OCI-LY7 (cell line): ENCODE data around the gene KLHL3. TPM values are rescaled to one million over a fixed set of nuclear protein-coding genes. Genes with fewer than 3 reads are reported as not detected.

Experiments used
- BruUV-seq: library from RNA; stranded (reverse); fragments of 400-500 nt; replicated peaks from 2 replicates; lab custom pipeline; 2021; lab: Mats Ljungman, UMichigan
- CTCF ChIA-PET: fragments of 300-600 bp; sonication (Branson Sonifier 250); formaldehyde crosslinking; loops from one replicate; lab custom pipeline; 2022; ENCODE audit warnings: antibody characterized with exemption; ENCODE audit not compliant: unreplicated experiment; lab: Charles Lee
- POLR2A ChIA-PET: fragments of 300-600 bp; sonication (Branson Sonifier 250); formaldehyde crosslinking; loops from one replicate; lab custom pipeline; 2022; ENCODE audit warnings: antibody characterized with exemption; lab: Charles Lee
- DNase-seq: peaks from one replicate; pipeline ENCODE4 v3.0.0-alpha.2; 2015; ENCODE audit warnings: low spot score
- H2AFZ ChIP-seq: fragments of 200-600 bp; sonication (generic), shearing (Covaris generic); 2 replicates; pipeline ENCODE4 v1.6.1; 2014; ENCODE audit warnings: mild to moderate bottlenecking, antibody characterized with exemption, low read length, moderate library complexity
- H3K27ac ChIP-seq: fragments of 200-600 bp; sonication (generic); 2 replicates; pipeline ENCODE4 v1.5.1; 2014; ENCODE audit warnings: mixed run types, low read depth, mild to moderate bottlenecking, moderate library complexity, low read length, inconsistent platforms; ENCODE audit not compliant: poor library complexity, severe bottlenecking
- H3K36me3 ChIP-seq: fragments of 200-600 bp; sonication (generic); 2 replicates; pipeline ENCODE4 v1.6.1; 2014; ENCODE audit warnings: mild to moderate bottlenecking, antibody characterized with exemption, low read length, moderate library complexity, mixed read lengths; ENCODE audit not compliant: insufficient read depth
- H3K4me1 ChIP-seq: fragments of 200-600 bp; sonication (generic); 2 replicates; pipeline ENCODE4 v1.5.1; 2014; ENCODE audit warnings: mild to moderate bottlenecking, low read length; ENCODE audit not compliant: insufficient read depth, poor library complexity, severe bottlenecking
- H3K4me2 ChIP-seq: fragments of 200-600 bp; sonication (generic); 2 replicates; pipeline ENCODE4 v1.6.1; 2014; ENCODE audit warnings: mild to moderate bottlenecking, low read length
- H3K4me3 ChIP-seq: fragments of 200-600 bp; sonication (generic); 2 replicates; pipeline ENCODE4 v1.5.1; 2014; ENCODE audit warnings: mild to moderate bottlenecking, low read depth, low read length; ENCODE audit not compliant: poor library complexity, severe bottlenecking
- H3K79me2 ChIP-seq: fragments of 200-600 bp; sonication (generic); 2 replicates; pipeline ENCODE4 v1.6.1; 2016; ENCODE audit warnings: low read depth, mild to moderate bottlenecking, low read length, moderate library complexity, mixed read lengths; ENCODE audit not compliant: insufficient read depth
- H3K9me2 ChIP-seq: fragments of 200-600 bp; sonication (generic); 2 replicates; pipeline ENCODE4 v1.6.1; 2016; ENCODE audit warnings: mild to moderate bottlenecking, low read length, mixed read lengths; ENCODE audit not compliant: insufficient read depth
- H3K9me3 ChIP-seq: fragments of 200-600 bp; sonication (generic); 2 replicates; pipeline ENCODE4 v1.6.1; 2014; ENCODE audit warnings: mild to moderate bottlenecking, mixed run types, low read length, mixed read lengths
- H4K20me1 ChIP-seq: fragments of 200-600 bp; sonication (generic); 2 replicates; pipeline ENCODE4 v1.6.1; 2014; ENCODE audit warnings: mild to moderate bottlenecking, antibody characterized with exemption, low read length, moderate library complexity, mixed read lengths; ENCODE audit not compliant: insufficient read depth
- EZH2phosphoT487 ChIP-seq: fragments of 200-600 bp; sonication (generic); IDR thresholded peaks from 2 replicates; pipeline ENCODE4 v1.6.1; 2018; ENCODE audit warnings: low read depth, borderline replicate concordance, mild to moderate bottlenecking, mixed run types, antibody characterized with exemption, low read length, moderate library complexity, mixed read lengths
- intact Hi-C: fragments of 100-400 bp; cut with micrococcal nuclease; formaldehyde crosslinking; loops from one replicate; pipeline ENCODE4 v1.10.0; 2022; ENCODE audit not compliant: unreplicated experiment
- total RNA-seq, 2 experiments: library from RNA; depleted of rRNA in 1 of 2; stranded (reverse); fragments of >200 nt in 1 of 2; shearing (Covaris generic) in 1 of 2; gene quantifications; 2 replicates each; pipeline ENCODE4 v1.2.3, GENCODE V29; 2014 to 2022
- TF ChIP-seq, protein P1 (sequence below): fragments of 200-600 bp; sonication (generic); conservative IDR thresholded peaks from 2 replicates; pipeline ENCODE4 v1.5.1; 2014; ENCODE audit warnings: mild to moderate bottlenecking, antibody characterized with exemption, low read length, moderate library complexity, mixed read lengths

Gene KLHL3
- total RNA-seq, 2 experiments from 2014 or later, result 0.28 to 6.2 TPM

DNA sequence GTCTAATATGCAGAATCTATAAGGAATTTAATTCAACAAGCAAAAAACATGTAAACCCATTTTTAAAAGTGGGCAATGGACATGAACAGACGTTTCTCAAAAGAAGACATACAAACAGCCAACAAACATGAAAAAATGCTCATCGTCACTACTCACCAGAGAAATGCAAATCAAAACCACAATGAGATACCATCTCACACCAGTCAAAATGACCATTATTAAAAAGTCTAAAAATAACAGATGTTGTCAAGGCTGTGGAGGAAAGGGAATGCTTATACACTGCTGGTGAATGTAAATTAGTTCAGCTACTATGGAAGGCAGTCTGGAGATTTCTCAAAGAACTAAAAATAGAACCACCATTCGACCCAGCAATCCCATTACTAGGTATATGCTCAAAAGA is 3.1 kb upstream of the KLHL3 start:
- Histone ChIP-seq H4K20me1 (no peaks in the 10 kb centered on the region), H3K4me2 (no peak overlapping the region), H3K27ac (no peak overlapping the region), H3K79me2 (no peaks in the 10 kb centered on the region), H3K36me3 (no peaks in the 10 kb centered on the region), H2AFZ (no peak overlapping the region), H3K4me3 (no peak overlapping the region), H3K4me1 (peaks cover 6% of the 10 kb centered on the region), H3K9me2 (no peaks in the 10 kb centered on the region), H3K9me3 (0 out of 2 replicates have a peak, but pooled peaks cover 7% of the 10 kb centered on the region)
- ChIA-PET CTCF (no interaction called here), POLR2A (interaction anchor here (0.6 kb wide), 1 partner anchor 12 kb away, joined by 3 read pairs; no protein-coding TSS in a partner anchor)
- DNase-seq, result no peak
- intact Hi-C loops, result no loop called here
- no TSS peak for BruUV-seq
- no peak for TF ChIP-seq EZH2phosphoT487
- TF ChIP-seq, protein P1, sequence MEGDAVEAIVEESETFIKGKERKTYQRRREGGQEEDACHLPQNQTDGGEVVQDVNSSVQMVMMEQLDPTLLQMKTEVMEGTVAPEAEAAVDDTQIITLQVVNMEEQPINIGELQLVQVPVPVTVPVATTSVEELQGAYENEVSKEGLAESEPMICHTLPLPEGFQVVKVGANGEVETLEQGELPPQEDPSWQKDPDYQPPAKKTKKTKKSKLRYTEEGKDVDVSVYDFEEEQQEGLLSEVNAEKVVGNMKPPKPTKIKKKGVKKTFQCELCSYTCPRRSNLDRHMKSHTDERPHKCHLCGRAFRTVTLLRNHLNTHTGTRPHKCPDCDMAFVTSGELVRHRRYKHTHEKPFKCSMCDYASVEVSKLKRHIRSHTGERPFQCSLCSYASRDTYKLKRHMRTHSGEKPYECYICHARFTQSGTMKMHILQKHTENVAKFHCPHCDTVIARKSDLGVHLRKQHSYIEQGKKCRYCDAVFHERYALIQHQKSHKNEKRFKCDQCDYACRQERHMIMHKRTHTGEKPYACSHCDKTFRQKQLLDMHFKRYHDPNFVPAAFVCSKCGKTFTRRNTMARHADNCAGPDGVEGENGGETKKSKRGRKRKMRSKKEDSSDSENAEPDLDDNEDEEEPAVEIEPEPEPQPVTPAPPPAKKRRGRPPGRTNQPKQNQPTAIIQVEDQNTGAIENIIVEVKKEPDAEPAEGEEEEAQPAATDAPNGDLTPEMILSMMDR, result no peak

DNA sequence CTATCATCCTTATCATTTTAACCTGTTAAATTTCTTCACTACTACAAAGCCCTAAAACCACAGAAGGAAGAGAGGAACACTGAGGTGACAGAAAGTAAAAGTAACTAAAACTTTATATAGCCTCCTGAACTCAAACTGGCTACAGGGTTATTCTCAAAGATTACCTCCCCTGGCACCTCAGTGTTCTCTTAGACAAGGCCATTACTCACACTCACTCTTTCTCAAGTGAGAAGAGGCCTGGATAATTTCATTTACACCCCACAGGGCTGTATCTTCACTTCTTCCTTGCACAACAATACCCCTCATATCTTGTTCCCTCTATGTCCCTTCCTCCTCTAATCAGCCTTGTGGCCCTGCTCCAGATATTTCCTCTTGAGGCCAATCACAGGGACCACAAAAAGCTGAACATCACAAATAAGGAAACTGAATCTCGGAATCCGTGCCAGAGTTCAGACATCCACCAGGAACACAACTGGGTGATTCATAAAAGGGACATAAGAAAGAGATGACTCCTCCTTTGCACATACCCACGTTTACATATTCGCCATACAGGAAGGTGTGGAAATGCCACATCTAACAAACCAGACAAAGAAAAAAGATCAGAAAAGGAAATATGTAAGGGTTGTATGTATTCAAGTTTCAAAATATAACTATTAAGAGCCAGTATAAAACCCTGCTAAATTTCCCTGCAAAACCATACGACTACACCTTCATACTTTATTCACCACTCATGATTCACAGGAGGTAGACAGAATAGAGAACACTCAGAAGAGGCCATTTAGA is 1.7 kb upstream of the KLHL3 start:
- CTCF ChIA-PET, result no interaction called here
- H3K79me2 ChIP-seq, result no peaks in the 10 kb centered on the region
- H3K4me2 ChIP-seq, result no peak overlapping the region
- DNase-seq, result no peak
- no peaks in the 10 kb centered on the region for H4K20me1 ChIP-seq
- H3K4me1 ChIP-seq, result peaks cover 6% of the 10 kb centered on the region
- 0 out of 2 replicates have a peak, but pooled peaks cover 7% of the 10 kb centered on the region for H3K9me3 ChIP-seq
- H3K9me2 ChIP-seq, result no peaks in the 10 kb centered on the region
- H3K36me3 ChIP-seq, result no peaks in the 10 kb centered on the region
- no peak overlapping the region for H3K4me3 ChIP-seq
- BruUV-seq, result no TSS peak
- POLR2A ChIA-PET, result no interaction called here
- TF ChIP-seq, protein P1, result no peak
- TF ChIP-seq EZH2phosphoT487, result no peak
- H3K27ac ChIP-seq, result no peak overlapping the region
- no peak overlapping the region for H2AFZ ChIP-seq
- intact Hi-C loops, result no loop called here

GRCh38 chr5:137736496-137736895 is 607 bp upstream of the KLHL3 start:
- Histone ChIP-seq H3K9me2 (no peaks in the 10 kb centered on the region), H3K4me2 (no peak overlapping the region), H3K27ac (no peak overlapping the region), H3K79me2 (no peaks in the 10 kb centered on the region), H3K36me3 (no peaks in the 10 kb centered on the region), H3K4me1 (peaks cover 6% of the 10 kb centered on the region), H3K9me3 (0 out of 2 replicates have a peak, but pooled peaks cover 7% of the 10 kb centered on the region), H2AFZ (no peak overlapping the region), H3K4me3 (no peak overlapping the region), H4K20me1 (no peaks in the 10 kb centered on the region)
- no peak for DNase-seq
- intact Hi-C loops, result no loop called here
- ChIA-PET POLR2A (no interaction called here), CTCF (no interaction called here)
- no TSS peak for BruUV-seq
- TF ChIP-seq, protein P1, result no peak
- TF ChIP-seq EZH2phosphoT487, result no peak
